Activated CD4-positive, alpha-beta T cell treated with anti-CD3 and anti-CD28 coated beads, Interleukin-10, Interleukin-2, amounts not matched to agents 100 ng/mL and 50 ng/mL, durations not matched to agents 16 hours and 8 hours (primary cell): ENCODE results near the gene PRTG.
A peak's percentile ranks its signal among the peaks of the same experiment; 100 is the strongest.
"Not testable (repeated sequence)": the region's sequence is repeated elsewhere in the genome, so short reads cannot be mapped to it uniquely, and the experiment has no call there.

ENCODE experiments used
- DNase-seq: peaks from one replicate; pipeline ENCODE4 v3.0.0-alpha.2; 2020

Gene PRTG

DNA sequence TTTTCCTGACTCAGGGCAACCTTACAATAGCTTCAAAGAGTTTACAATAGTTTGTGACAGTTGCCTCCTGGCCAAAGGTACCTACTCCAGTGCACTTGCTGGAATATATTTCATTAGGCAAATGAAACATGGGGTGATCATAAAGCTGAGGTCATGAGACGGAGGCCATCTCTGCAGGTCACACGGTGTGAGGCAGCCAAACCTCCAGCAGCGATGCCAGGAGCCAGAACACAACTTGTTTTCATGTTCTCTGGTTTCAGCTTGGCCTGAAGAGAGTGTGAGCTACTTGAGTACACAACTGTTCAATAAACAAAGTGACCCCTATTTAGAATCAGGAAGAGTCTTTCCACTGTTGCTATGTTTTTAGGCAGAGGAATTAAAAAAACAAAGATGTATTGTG lies 112.1 kb downstream of the PRTG start:
- DNase-seq = no peak

DNA sequence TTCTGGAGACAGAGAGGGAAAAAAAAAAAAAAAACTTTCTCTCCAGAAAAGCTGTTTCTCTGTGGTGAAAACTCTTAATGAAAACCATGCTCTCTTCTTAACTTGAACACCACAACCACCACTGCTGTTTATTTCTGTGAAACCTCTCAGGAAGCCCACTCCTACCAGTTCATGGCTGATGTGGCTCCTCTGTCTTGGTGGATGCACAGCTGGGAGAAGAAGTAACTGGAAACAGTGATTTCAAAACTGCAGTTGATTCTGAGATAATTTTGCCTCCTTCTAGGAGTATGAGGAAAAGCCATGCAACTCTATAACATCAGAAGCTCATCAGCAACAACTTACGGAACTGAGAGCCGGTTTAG lies 114.6 kb downstream of the PRTG start:
- no peak for DNase-seq

DNA sequence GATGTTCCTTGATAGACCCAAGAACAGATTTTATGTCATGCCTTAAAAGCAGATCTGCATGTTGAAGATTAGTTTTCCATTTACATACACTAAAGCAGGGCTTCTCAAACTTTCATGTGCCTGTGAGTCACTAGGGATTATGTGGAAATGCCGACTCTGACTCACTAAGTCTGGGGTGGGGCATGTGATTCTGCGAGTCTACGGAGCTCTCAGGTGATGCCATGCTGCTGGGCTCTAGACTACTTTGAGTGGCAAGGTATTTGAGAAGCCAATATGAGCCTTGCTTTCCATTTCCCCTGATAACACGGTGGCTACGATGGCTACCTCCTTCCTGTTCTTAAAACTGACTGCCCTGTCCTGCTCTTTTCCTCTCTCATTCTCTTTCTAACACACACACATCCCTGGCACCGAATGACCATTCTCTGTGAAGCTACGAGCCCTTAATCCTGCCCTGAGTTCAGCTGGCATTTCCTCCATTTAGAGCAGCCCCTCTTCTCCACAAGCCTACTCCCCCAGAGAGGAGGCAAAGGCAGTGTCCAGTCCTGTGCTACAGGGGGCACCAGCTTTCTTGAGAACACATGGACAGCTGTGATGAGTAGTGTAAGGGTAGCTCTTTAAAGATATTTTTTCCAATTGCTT lies 115.1 kb downstream of the PRTG start:
- DNase-seq = no peak

DNA sequence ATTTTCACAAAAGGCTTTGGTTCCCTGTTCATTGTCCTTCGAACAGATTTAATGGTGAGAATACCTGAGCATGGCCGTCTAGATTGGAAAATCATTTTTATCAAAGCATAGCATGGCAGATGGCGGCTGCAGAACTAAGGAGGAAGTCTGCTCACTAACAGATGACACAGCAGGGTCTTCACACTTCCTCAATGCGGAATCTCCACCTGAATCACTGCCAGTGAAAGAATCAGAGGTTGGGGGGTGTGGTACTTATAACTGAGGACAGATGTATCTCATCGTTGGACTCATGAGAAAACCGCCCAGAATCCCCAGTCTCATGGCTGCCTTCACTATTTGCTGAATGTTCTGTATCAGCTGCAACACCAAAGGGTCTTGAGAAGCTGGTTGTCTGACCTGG lies 123.2 kb downstream of the PRTG start:
- DNase-seq = no peak

DNA sequence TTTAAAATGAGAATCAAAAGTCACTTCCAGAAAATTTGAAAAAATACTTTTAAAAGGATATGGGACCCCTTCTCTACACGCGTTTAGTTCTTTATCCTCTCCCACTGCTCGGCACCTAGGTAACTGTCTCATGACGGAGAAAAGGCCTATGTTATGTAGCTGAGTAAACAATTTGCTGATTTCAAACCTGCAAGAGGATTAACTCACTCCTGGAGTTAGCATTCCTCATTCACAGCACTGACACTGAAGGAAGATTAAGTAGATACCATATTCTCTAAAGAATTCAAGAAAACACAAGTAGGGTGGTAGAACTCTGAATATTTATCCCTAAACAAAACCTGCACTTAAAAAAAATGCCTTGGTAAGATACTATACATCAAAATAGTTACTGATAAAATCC lies 124.6 kb downstream of the PRTG start:
- DNase-seq = no peak

DNA sequence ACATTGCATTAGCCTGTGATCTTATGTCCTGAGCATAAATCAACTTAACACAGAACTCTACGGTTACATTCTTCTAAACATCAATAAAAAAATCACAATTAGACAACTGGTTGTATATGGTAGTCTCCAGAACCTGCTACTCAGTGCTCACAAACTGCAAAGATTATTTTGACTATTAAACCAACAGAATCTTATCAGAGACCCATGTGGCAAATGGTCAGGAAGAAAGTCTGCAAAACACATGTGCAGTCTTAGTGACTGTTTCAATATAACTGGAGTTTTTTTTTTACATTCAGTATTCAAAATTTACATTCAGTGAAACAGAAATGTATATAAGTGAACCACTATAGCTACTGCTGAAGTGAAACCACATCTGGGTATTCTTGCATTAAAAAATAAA lies 127.5 kb downstream of the PRTG start:
- no peak for DNase-seq

DNA sequence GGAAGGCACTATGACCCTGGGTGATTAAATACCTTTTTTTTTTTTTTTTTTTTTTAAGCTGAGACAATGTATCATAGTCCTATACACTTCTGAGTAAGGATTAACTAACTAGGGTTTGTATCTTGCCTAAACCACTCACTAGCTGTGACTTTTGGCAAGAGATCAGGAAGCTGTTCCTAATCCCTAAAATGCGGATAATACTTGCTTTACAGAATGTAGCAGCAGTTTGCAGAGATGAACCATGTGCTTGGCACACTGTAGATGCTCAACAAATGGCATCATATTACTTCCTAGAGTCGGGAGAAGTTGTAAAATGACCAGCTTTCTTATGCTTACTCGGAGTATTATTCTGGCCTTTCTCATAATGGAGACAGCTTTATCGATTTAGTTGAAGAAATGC lies 129.2 kb downstream of the PRTG start:
- DNase-seq = no peak

DNA sequence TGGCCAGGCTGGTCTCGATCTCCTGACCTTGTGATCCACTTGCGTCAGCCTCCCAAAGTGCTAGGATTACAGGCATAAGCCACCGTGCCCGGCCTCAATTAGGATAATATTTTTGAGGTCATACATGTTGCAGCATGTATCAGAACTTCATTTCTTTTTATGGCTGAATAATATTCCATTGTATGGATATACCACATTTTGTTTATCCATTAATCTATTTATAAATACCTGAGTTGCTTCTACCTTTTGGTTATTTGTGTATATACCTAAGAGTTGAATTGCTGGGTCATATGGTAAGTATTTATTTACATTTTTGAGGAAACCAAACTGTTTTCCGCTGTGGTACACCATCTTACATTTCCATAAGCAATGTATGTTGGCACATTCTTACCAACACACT lies 136.7 kb downstream of the PRTG start:
- no peak for DNase-seq

DNA sequence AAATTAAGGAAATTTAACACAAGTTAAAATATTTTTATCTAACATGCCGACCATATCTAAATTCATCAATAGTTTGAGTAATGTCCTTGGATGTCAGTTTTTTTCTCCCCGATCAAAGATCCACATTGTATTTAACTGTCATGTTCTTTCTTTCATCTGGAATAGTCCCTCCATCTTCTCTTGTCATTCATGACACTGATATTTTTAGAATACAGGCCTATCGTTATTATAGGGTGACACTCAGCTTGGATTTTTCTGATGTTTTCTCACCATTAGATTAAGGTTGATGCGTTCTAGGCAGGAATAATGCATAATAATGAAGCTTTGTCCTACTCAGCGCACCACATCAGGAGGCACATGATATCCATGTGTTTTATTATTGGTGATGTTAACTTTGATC lies 141.6 kb downstream of the PRTG start:
- no peak for DNase-seq

DNA sequence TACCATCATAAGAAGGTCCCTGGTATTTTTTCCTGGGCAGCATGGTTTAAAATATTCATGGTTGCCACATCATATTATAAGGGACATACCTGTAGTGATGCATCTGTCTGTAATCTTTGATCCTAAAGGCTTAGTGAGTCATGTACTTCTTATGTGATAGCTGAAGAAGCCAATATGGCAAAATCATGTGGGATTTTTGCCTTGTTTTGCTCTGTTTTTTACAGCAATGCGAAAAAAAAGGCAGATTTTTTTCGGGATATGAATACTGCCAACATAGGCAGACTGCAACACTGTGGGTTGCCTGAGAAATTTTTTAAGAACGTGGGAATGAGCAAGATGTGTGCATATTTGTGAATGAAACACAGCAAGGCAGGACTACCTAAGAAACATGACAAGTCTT lies 143.5 kb downstream of the PRTG start:
- no peak for DNase-seq

DNA sequence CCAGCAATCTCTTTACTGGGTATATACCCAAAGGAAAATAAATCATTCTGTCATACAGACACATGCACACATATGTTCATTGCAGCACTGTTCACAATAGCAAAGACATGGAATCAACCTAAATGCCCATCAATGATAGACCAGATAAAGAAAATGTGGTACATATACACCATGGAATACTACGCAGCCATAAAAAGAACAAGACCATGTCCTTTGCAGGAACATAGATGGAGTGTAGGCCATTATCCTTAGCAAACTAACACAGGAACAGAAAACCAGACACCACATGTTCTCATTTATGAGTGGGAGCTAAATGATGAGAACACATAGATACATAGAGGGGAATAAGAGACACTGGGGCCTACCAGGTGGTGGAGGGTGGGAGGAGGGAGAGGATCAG lies 149.9 kb downstream of the PRTG start:
- DNase-seq = not testable (repeated sequence)

DNA sequence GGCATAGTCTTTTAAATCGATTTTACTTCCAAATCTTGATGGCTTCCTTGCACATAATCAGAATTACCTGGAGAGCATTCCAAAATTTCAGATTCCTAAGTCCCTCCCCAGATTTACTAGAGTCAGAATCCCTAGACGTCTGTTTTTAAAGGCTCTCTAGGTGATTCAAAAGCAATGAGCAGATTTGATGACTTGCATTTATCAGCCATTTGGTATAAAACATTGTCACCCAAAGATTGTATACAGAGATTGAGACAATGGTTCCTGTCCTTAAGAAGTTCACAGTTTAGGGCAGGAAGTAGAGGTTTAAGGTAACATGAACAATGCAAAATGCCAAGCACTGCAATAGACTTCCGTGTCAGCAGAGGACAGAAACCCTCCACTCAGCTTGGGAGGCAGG lies 152.2 kb downstream of the PRTG start:
- no peak for DNase-seq

DNA sequence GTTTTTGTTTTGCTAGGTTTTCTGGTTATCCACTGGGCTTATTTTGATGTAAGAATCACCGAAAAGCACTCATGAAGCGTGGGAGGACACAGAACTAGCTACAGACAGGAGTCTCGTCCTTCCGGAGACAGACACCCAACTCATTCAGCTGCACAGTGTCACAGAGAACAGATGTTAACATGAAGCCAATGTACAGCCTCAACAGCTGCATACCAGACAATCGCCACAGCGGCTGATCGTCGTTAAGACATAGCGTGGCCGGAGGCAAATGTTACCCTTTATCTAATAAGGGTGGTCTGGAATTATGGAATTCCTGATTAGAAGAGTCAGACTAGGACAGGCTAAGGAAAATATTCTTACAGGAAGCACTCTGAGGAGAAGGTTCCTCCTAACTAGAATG lies 153.7 kb downstream of the PRTG start:
- no peak for DNase-seq

DNA sequence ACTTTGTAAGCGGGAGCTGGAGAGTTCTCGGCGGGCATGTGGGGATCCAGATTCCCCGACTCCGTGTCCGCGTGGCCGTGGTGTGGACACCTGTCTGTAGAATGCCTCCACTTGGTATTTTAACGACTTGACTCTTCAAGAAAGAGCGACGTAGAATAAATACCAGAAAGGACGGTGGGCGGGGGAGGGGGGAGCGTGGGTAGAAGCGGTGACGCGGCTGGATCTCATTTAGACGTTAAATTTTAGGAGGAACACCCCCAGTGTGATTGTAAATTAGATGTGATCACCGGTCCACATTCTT lies 154.2 kb downstream of the PRTG start:
- no peak for DNase-seq

DNA sequence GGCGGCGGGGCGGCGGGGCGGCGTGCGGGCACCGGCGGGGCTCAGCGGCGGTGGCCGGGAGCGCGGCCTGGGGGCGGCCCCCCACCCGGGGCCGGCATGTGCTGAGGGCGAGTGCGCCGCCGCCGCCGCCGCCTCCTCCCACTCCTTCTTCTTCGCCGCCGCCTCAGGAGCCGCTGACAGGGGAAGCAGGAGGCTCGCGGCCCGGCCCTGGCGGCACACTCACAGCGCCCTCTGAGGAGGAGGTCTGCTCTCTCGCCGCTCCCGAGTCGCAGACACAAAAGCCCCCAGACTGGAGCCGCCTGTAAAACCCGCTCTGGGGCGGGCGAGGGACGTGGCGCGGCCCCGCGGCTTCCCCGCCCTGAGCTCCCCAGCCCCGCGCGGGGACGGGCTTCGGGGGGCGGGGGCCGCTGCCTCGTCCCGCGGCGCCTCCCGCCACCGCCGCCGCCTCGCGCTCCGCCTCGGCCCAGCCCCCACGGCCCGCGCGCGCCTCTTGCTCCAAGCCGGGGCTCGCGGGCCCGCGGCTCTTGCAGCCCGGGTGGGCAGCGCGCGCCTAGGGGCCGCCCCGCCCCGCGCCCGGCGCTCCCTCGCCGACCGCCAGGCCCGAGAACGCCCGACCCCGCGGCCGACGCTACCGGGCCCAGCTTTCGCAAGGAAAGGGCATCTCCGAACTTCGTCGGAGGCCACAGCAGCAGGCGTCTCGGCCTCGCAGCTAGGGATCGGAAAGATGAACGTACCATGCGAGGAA lies 154.7 kb downstream of the PRTG start, which contains the start of gene PYGO1:
Gene PYGO1, minus strand, starts transcription at position 276 of the 745 bp plus-strand sequence. CDS start 462 bp downstream, outside the sequence.
- DNase-seq = peak; percentile 37

DNA sequence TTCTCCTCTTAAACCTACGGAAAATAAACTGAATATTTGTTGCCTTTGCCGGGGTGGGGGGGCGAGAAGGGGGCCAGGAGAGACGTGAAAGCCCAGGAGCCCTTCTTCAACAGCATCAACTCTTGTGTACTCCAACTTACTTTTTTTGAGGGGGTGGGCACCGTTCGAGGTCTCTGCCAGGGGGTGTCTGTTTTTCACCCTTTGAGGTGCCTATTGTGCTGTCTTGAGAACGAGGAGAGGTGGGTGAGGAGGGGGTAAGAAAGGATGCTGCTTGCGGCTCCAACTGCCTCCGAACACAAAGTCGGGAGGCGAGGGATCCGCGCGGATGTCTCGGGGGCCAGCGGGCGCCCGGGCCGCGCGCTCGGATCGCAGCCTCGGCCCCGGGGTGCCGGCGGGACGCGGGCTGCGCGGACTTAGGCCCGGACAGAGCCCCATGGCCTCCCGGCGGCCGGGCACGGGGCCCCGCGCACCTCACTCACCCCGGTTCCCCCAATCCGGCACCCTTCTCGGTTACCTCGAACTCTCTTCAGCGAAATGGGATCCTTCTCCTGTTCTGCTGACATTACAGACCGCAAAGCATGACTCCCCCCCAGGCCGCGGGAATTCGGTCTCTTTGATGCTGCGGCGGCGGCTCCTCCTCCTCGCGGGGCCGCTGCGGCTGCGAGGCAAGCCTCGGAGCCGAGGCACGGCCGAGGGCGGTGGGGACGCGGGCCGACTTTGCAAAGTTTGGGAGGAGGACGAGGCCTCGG lies 155.5 kb downstream of the PRTG start:
- DNase-seq = no peak

DNA sequence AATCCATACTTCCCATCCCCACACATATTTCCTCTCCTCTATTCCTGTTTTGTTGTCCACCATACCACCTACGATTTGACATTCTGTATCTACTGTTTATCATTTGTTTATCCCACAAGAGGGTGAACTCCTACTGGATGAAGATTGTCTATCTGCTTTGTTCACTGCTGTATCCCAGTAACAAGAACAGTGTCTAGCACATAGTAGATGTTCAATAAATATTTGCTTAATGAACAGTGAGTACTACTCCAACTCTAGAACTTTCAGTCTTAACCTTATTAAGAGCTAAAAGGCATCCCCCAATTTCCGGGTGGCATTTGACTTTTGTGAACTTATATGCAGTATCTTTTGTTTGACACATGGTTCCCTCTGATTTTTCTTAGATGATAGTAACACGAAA lies 156.1 kb downstream of the PRTG start:
- no peak for DNase-seq

DNA sequence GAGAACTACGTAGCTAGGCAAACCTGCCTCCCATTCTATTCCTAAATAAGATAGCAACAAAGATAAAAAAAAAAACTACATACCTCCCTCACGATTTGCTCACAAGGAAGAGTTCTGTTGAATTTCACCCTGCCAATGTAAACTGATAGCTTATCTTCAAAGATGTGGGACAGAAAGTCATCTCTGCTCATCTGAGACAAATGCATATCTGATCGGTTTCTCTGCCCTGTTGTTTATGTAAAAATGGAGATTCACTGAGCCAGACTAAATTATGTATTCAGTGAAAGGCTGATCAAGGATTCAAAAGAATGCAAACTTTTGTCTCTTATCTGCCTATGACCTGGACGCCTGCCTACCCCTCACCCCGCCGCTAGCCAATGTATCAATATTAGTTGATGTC lies 166.0 kb downstream of the PRTG start:
- no peak for DNase-seq

DNA sequence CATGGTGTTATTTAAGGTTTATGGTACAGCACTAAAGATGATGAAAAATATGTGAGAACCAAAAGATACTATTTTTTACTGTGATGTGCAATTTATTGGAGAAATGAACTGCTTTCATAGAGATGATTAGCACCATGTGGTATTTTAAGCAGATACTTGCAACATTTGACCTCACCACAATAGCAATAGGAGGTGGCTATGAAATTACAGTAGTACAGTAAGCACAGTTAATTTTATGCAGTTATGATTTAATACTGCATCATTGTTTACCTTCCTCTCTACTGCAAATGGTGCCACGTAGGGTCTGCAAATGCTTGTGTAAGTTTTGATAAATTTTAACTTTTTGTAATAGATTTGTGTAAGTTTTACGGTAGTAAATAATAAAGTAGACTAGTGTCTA lies 168.9 kb downstream of the PRTG start:
- DNase-seq = no peak

DNA sequence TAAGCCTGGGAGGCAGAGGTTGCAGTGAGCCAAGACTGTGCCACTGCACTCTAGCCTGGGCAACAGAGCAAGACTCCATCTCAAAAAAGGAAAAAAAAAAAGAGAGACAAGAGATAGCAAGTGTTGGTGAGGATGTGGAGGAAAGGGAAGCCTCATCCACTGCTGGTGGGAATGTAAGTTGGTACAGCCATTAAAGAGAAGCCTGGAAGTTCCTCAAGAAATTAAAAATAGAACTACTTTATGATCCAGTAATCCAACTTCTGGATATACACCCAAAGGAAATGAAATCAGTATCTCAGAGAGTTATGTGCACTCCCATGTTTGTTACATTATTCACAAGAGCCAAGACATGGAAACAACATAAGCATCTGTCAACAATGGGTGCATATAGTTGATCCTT lies 169.7 kb downstream of the PRTG start:
- DNase-seq = no peak

DNA sequence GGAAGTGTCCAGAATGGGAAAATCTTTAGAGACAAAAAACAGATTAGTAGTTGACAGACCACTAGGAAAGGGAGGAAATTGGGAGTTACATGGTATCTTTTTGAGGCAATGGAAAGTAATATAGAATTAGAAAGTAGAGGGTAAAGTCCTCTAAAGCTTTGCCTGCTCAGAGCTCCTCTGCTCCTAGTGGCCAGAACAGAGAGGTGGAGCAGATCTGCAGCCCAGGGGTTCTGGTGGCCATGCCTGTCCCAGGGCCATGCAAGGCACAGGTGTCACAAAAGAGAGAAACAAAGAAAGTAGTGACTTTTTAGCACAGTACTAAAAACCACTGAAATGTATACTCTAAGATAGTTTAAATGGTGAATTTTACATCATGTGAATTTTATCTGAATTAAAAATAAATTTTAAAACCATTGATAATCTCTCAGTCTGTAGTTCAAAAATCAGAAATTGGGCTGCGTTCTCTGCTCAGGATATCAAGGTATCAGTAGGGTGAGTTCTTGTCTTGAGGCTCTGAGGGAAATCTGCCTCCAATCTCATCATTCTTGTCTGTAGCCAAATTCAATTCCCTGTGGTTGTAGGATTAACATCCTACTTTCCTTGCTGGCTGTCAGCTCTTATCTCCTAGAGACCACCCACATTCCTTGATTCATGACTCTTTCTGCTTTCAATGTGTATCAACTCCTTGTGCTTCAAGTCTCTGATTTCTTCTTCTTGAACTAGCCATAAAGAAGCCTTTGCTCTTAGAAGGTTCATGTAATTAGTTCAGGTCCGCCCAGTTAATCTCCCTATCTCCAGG lies 178.4 kb downstream of the PRTG start:
- DNase-seq = no peak

DNA sequence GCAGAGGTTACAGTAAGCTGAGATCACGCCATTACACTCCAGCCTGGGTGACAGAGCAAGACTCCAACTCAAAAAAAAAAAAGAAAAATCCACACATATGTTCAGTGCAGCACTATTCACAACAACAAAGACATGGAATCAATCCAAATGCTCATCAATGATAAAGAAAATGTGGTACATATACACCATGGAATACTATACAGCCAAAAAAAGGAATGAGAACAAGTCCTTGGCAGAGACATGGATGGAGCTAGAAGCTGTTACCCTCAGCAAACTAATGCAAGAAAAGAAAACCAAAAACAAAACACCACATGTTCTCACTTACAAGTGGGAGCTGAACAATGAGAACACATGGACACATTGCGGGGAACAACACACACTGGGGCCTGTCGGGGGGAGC lies 180.4 kb downstream of the PRTG start:
- no peak for DNase-seq
